Adrenal gland (tissue), 19 donors: ENCODE data around the gene TERB2. TPM values are rescaled to one million over a fixed set of nuclear protein-coding genes. Genes with fewer than 3 reads are reported as not detected.
"Not testable (repeated sequence)": the region's sequence is repeated elsewhere in the genome, so short reads cannot be mapped to it uniquely, and the experiment has no call there.

Experiments used
- DNase-seq, 7 donors: peaks; one replicate each; pipeline ENCODE4 v3.0.0-alpha.2; 2019 to 2020
- H3K27ac ChIP-seq, 5 donors: fragments of 200-600 bp; sonication (generic) in 4 of 5; 1 replicate in 3 of 5; 2 replicates in 2 of 5; pipeline versions ENCODE4 v1.5.1 to v1.8.0; 2016 to 2020; ENCODE audit warnings: mild to moderate bottlenecking in 1 of 5
- H3K27me3 ChIP-seq: fragments of 200-600 bp; 2 replicates; pipeline ENCODE4 v1.8.0; 2021
- H3K36me3 ChIP-seq, 2 donors: fragments of 200-600 bp; replicated peaks in 1 of 2; 1 replicate in 1 of 2; 2 replicates in 1 of 2; pipeline versions ENCODE4 v1.5.1 to v1.8.0; 2018 to 2022
- H3K4me1 ChIP-seq, 2 donors: fragments of 200-600 bp; replicated peaks in 1 of 2; 1 replicate in 1 of 2; 2 replicates in 1 of 2; pipeline versions ENCODE4 v1.5.1 to v1.8.0; 2018 to 2021
- H3K4me3 ChIP-seq, 4 donors: fragments of 200-600 bp; sonication (generic) in 3 of 4; one replicate each; pipeline ENCODE4 v1.5.1; 2016 to 2018
- H3K9me3 ChIP-seq, 3 donors: fragments of 200-600 bp; sonication (generic) in 1 of 3; replicated peaks in 1 of 3; 1 replicate in 2 of 3; 2 replicates in 1 of 3; pipeline versions ENCODE4 v1.5.1 to v1.8.0; 2016 to 2021
- CTCF ChIP-seq, 6 experiments: fragments of 450-650 bp in 4 of 6; fragments of 200-600 bp in 2 of 6; sonication (generic) in 1 of 6; IDR thresholded peaks; 1 replicate in 5 of 6; 2 replicates in 1 of 6; pipeline versions ENCODE4 v1.5.1 to v1.8.0; 2016 to 2021; ENCODE audit warnings: antibody characterized with exemption in 6 of 6, mild to moderate bottlenecking in 2 of 6, moderate library complexity in 1 of 6
- POLR2A ChIP-seq, 2 donors: fragments of 450-650 bp; IDR thresholded peaks; one replicate each; pipeline ENCODE4 v1.6.1; 2017; ENCODE audit warnings: antibody characterized with exemption in 2 of 2, mild to moderate bottlenecking in 2 of 2, moderate library complexity in 1 of 2
- WGBS, 4 donors: extraction: QIAGEN DNeasy Blood & Tissue Kit in 2 of 4; methylation state at CpG; one replicate each; pipeline versions ENCODE4 v1.1.5 to v1.1.7; 2013 to 2017; 5-methylcytosine and 5-hydroxymethylcytosine counted together
- intact Hi-C, 2 donors: fragments of 100-400 bp; cut with DNase I; formaldehyde crosslinking; loops; one replicate each; pipeline versions ENCODE4 v1.14.1 to v1.15.0; 2022 to 2023
- long read RNA-seq, 10 donors: library from polyadenylated mRNA in 3 of 10; unstranded in 2 of 10; stranded (forward) in 1 of 10; transcript quantifications; one replicate each; pipeline ENCODE4 v2.0.0 and lab custom pipeline, GENCODE V29; 2021 to 2026
- polyA plus RNA-seq, 3 donors: library from polyadenylated mRNA; stranded (reverse); fragments of 200-250 nt in 2 of 3; fragments of 350-450 nt in 1 of 3; fragmentation: Illumina TruSeq in 1 of 3; extraction: RNeasy Lipid Tissue Mini Kit (QIAGEN cat#74804) in 1 of 3; gene quantifications; one replicate each; pipeline ENCODE4 v1.2.3, GENCODE V29; 2013 to 2014
- total RNA-seq, 9 donors: library from RNA; depleted of rRNA in 4 of 9; stranded (reverse); fragments of >200 nt in 4 of 9; fragments of 120-200 nt in 1 of 9; fragmentation: NEBNext Ultra II Directional in 1 of 9; extraction: Animal tissue kit (Norgen Biotek cat#: 25700) in 1 of 9; gene quantifications; one replicate each; pipeline versions ENCODE4 v1.1.0 to v1.2.4, GENCODE V29; 2013 to 2023
- donor health status: healthy with polysubstance abuse.
- donor health status: Bipolar disorder and iron deficiency.
- donor health status: DM: yes; HTN: yes; CAD: no.
- donor health status: DM: no; HTN: no; CAD: no.
- donor health status: DM: no; HTN: no; CAD: no.
- donor health status: DM: yes; HTN: yes; CAD: no.

The TERB2 gene
- total RNA-seq: not detected
- not detected for polyA plus RNA-seq
- long read RNA-seq, donor 1: 0 reads
- long read RNA-seq, donor 2: 0 reads
- long read RNA-seq, donor 3: 0 reads
- long read RNA-seq, donor 4: 0 reads
- long read RNA-seq, donor 5: 0 reads
- long read RNA-seq, donor 6: 0 reads
- long read RNA-seq, donor 7: 0 reads
- long read RNA-seq, donor 8: 0 reads
- long read RNA-seq, donor 9: 0 reads
- long read RNA-seq, donor 10: 0 reads

- intact Hi-C loops: no loop called here
- no peak for TF ChIP-seq CTCF (IDR thresholded peaks at IDR 0.05)
- TF ChIP-seq POLR2A (IDR thresholded peaks at IDR 0.05): no peak
- 91 to 96% (median 95%) methylated on average over 7 to 13 of the region's 13 CpGs for WGBS, 4 donors
- no peaks in the 10 kb centered on the region for H3K27me3 ChIP-seq
- H3K4me1 ChIP-seq: no peaks in the 10 kb centered on the region
- no peaks in the 10 kb centered on the region for H3K36me3 ChIP-seq
- H3K4me3 ChIP-seq: no peak within 1 kb of the TSS
- H3K27ac ChIP-seq: no peak within 1 kb of the TSS
- DNase-seq: no peak
- H3K9me3 ChIP-seq: no peaks in the 10 kb centered on the region
These were observed at the start of gene TERB2 for GRCh38 chr15:44956388-44956787. Gene TERB2, plus strand, starts transcription at chr15:44956687. Its CDS starts 32 bp downstream, at chr15:44956719.

GRCh38 chr15:44909423-44909822, 47.1 kb upstream of the TERB2 start:
- Histone ChIP-seq H3K27me3 (no peaks in the 10 kb centered on the region), H3K9me3 (no peaks in the 10 kb centered on the region), H3K36me3 (no peaks in the 10 kb centered on the region), H3K27ac (no peak overlapping the region), H3K4me1 (no peaks in the 10 kb centered on the region), H3K4me3 (no peak overlapping the region)
- intact Hi-C loops: no loop called here
- 50 to 67% (median 54%) methylated on average over 2 of the region's 2 CpGs for WGBS, 4 donors
- TF ChIP-seq POLR2A (IDR thresholded peaks at IDR 0.05) (no peak), CTCF (IDR thresholded peaks at IDR 0.05) (no peak)
- no peak for DNase-seq

- no peak for TF ChIP-seq CTCF (IDR thresholded peaks at IDR 0.05)
- no peak for TF ChIP-seq POLR2A (IDR thresholded peaks at IDR 0.05)
- H3K27ac ChIP-seq: no peak overlapping the region
- DNase-seq: no peak
These were observed 45.4 kb upstream of the TERB2 start for GRCh38 chr15:44910981-44911625.

GRCh38 chr15:44912186-44912585, 44.3 kb upstream of the TERB2 start:
- intact Hi-C loops, H3K9me3 ChIP-seq, DNase-seq, H3K27me3 ChIP-seq, H3K4me1 ChIP-seq, H3K4me3 ChIP-seq, H3K27ac ChIP-seq, H3K36me3 ChIP-seq: not testable (repeated sequence)
- 57 to 86% (median 67%) methylated on average over 1 of the region's 1 CpG for WGBS, 4 donors

More at GRCh38 chr15:44910981-44911625, 45.4 kb upstream of the TERB2 start:
- no peaks in the 10 kb centered on the region for H3K4me1 ChIP-seq
- no peaks in the 10 kb centered on the region for H3K36me3 ChIP-seq
- intact Hi-C loops: no loop called here
- H3K27me3 ChIP-seq: no peaks in the 10 kb centered on the region
- no peak overlapping the region for H3K4me3 ChIP-seq
- no peaks in the 10 kb centered on the region for H3K9me3 ChIP-seq

GRCh38 chr15:44912974-44913448, 43.5 kb upstream of the TERB2 start:
- H3K9me3 ChIP-seq, DNase-seq, H3K36me3 ChIP-seq, H3K27me3 ChIP-seq, intact Hi-C loops, H3K4me3 ChIP-seq, H3K4me1 ChIP-seq, H3K27ac ChIP-seq: not testable (repeated sequence)
- 32 to 55% (median 39%) methylated on average over 3 of the region's 3 CpGs for WGBS, 4 donors
